Measurements from ENCODE around the gene RTEL1. TPM values are rescaled to one million over a fixed set of nuclear protein-coding genes. Genes with fewer than 3 reads are reported as not detected.

Gene RTEL1
- total RNA-seq, 2 donors from 2014 or later, result 25.7 to 34.9 TPM

- H3K4me3 ChIP-seq, result no peak overlapping the region
- peak overlapping the region; percentile 82 for H3K27ac ChIP-seq
- no peak for TF ChIP-seq CTCF (IDR thresholded peaks at IDR 0.05)
- intact Hi-C loops (cut with DNase I), result no loop called here
- no peaks in the 10 kb centered on the region for H3K27me3 ChIP-seq
- peak overlapping the region; percentile 35 to 41 for H3K9ac ChIP-seq (ENCODE audit: low read depth in 2 of 2, low read length in 2 of 2)
- peaks cover 33% of the 10 kb centered on the region for H3K4me1 ChIP-seq
- no peaks in the 10 kb centered on the region for H3K9me3 ChIP-seq
- no peak for DNase-seq
- no peaks in the 10 kb centered on the region for H3K36me3 ChIP-seq
These were observed 29.5 kb downstream of the RTEL1 start for GRCh38 chr20:63687419-63688178.

- DNase-seq, result no peak
- H3K27me3 ChIP-seq, result no peaks in the 10 kb centered on the region
- H3K9me3 ChIP-seq, result no peaks in the 10 kb centered on the region
- H3K4me3 ChIP-seq, result no peak overlapping the region
- intact Hi-C loops (cut with DNase I), result no loop called here
- peak overlapping the region in 1 of 2 donors; percentile 41 for H3K9ac ChIP-seq (ENCODE audit: low read depth in 2 of 2, low read length in 2 of 2)
- no peaks in the 10 kb centered on the region for H3K36me3 ChIP-seq
- H3K27ac ChIP-seq, result peak overlapping the region; percentile 82
- peaks cover 33% of the 10 kb centered on the region for H3K4me1 ChIP-seq
- no peak for TF ChIP-seq CTCF (IDR thresholded peaks at IDR 0.05)
These were observed 30.3 kb downstream of the RTEL1 start for GRCh38 chr20:63688228-63689045.

- no peaks in the 10 kb centered on the region for H3K27me3 ChIP-seq
- H3K9ac ChIP-seq (ENCODE audit: low read depth in 2 of 2, low read length in 2 of 2), result peak overlapping the region in 1 of 2 donors; percentile 12
- DNase-seq, result no peak
- H3K9me3 ChIP-seq, result no peaks in the 10 kb centered on the region
- H3K27ac ChIP-seq, result peak overlapping the region; percentile 83
- TF ChIP-seq CTCF (IDR thresholded peaks at IDR 0.05), result no peak
- H3K4me1 ChIP-seq, result peaks cover 33% of the 10 kb centered on the region
- intact Hi-C loops (cut with DNase I), result no loop called here
- H3K4me3 ChIP-seq, result peak overlapping the region; percentile 26
- no peaks in the 10 kb centered on the region for H3K36me3 ChIP-seq
These were observed 31.2 kb downstream of the RTEL1 start for GRCh38 chr20:63689046-63690002.

- H3K9ac ChIP-seq (ENCODE audit: low read depth in 2 of 2, low read length in 2 of 2), result peak overlapping the region; percentile 12 to 31
- H3K27me3 ChIP-seq, result no peaks in the 10 kb centered on the region
- no peaks in the 10 kb centered on the region for H3K36me3 ChIP-seq
- no peak for DNase-seq
- peak overlapping the region; percentile 26 for H3K4me3 ChIP-seq
- H3K27ac ChIP-seq, result peak overlapping the region; percentile 83
- no peaks in the 10 kb centered on the region for H3K9me3 ChIP-seq
- TF ChIP-seq CTCF (IDR thresholded peaks at IDR 0.05), result no peak
- peaks cover 33% of the 10 kb centered on the region for H3K4me1 ChIP-seq
- intact Hi-C loops (cut with DNase I), result no loop called here
These were observed 32.1 kb downstream of the RTEL1 start for GRCh38 chr20:63690003-63690897.

Measured in colonic mucosa (tissue), 4 donors.